ENCODE results near the gene BAG2.

Gene BAG2

DNA sequence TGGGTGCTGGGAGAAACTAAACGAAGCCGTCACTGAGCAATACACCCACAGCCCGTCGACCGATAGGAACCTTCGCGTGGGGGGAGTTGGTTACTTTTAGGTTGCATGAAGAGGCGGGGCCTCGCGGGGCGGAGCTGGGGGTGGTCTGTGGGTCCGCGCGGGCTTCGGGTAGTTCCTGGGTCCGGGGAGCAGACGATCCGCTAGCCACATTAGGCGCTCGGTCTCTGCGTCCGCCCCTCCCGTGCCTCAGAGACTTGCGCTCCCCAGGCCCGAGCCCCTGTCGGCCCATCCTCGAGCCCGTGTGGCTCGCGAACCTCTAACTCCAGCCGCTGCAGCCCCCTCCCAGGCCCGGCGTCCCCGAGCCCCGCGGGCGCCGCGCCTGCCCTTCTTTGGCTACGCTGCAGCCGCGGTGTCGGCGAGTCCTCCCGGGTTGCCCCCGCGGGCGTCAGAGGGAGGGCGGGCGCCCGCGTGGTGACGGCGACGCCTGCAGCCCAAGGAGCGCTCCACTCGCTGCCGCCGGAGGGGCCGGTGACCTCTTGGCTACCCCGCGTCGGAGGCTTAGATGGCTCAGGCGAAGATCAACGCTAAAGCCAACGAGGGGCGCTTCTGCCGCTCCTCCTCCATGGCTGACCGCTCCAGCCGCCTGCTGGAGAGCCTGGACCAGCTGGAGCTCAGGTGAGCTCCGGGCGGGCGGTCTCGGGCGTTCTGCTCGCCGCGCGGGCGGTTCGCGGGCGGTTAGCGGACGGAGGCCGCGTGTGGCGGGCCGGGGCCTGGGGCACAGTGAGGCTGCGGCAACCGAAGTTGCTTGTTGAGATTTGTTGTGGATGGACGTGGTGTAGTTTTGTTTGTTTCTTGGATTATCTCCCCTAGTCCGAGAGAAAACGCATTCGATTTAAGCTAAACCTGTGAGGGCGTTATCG lies at the start of gene BAG2:
Gene BAG2 (plus strand): TSS at position 191 of the 920 bp plus-strand sequence. CDS start 372 bp downstream, at position 563.
- FAIRE-seq: no peak

DNA sequence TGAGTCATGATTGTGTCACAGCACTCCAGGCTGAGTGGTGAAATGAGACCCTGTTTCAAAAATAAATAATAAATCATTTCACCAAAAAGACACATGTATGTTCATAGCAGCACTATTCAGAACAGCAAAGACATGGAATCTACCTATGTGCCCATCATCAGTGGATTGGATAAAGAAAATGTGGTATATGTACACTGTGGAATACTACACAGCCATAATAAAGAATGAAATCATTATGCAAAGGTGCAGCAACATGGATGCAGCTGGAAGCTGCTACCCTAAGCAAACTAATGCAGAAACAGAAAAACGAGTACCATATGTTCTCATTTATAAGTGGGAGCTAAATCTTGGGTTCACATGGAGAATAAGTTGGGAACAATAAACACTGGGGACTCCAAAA lies 49.0 kb upstream of the BAG2 start:
- FAIRE-seq: no peak

DNA sequence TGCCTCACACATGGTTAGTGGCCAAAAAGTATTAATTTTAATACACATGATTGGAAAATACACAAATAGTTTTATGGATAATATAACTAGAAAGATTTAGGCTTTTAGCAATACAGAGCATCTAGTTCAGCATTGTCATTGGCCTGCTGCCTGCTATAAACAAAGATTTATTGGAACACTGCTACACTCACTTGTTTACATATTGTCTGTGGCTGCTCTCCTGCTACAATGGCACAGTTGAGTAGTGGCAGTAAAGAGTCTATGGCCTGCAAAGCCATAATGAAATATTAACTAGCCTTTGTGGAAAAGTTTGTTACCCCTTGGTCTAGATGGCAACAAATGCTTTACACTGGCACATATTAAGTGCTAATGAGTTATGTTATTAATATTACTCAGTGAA lies 44.4 kb upstream of the BAG2 start:
- FAIRE-seq: no peak

DNA sequence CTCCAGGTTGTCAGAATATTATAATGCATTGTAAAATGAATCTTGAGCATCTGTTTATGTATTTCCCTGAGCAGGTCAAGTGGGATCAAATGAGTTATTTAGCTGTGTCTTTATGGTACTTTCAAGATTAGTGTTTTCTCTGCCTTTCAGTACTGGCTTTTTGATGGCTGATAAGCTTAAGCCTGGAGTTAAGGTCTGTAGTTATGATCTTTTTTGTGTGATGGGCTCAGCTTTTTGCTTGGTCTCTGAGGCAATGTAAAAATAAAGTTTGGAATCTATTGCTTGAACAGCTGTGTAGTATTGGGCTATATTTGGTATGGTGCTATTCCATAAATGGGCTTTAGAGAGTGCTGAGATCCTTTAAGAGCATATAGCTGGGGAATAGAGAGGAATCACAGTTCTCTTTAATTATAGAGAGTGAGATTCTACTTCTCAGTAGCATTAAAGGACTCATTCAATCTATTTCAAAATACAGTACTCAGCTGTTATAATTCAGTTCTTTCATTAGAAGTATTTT lies 41.4 kb upstream of the BAG2 start:
- FAIRE-seq: no peak

- no peak for FAIRE-seq
These were observed 37.2 kb upstream of the BAG2 start for GRCh38 chr6:57134954-57135353.

DNA sequence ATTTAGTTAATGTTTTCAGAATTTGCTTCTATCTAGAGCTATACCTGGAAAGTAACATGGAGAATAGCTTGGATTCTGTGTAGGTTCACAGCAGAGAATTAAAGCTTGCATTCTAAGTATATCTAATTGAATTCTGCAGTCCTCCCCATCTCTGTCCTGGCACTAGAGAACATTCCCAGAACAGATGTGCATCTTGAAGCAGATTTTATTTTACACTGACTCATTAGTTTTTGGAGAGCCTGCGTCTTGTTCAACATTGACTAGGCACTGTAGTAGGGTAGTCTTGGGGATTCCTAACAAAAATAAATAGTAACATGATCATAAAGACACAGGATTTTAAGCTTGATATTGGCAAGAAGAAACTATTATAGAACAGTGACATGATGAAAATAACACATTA lies 36.2 kb upstream of the BAG2 start:
- no peak for FAIRE-seq

GRCh38 chr6:57137350-57137749 lies 34.8 kb upstream of the BAG2 start:
- no peak for FAIRE-seq

DNA sequence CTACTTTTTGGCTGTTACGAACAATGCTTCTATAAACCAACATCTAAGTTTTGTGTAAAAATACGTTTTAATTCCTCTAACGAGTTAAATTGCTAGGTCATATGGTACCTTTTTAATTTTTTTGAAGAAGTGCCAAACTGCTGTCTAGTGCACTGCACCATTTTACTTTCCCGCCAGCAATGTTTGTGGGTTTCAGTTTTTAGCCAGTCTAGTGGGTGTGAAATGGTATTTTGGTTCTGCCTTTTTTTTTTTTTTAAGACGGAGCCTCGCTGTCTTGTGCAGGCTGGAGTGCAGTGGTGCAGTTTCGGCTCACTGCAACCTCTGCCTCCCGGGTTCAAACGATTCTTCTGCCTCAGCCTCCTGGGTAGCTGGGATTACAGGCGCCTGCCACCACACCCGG lies 34.1 kb upstream of the BAG2 start:
- FAIRE-seq: no peak

DNA sequence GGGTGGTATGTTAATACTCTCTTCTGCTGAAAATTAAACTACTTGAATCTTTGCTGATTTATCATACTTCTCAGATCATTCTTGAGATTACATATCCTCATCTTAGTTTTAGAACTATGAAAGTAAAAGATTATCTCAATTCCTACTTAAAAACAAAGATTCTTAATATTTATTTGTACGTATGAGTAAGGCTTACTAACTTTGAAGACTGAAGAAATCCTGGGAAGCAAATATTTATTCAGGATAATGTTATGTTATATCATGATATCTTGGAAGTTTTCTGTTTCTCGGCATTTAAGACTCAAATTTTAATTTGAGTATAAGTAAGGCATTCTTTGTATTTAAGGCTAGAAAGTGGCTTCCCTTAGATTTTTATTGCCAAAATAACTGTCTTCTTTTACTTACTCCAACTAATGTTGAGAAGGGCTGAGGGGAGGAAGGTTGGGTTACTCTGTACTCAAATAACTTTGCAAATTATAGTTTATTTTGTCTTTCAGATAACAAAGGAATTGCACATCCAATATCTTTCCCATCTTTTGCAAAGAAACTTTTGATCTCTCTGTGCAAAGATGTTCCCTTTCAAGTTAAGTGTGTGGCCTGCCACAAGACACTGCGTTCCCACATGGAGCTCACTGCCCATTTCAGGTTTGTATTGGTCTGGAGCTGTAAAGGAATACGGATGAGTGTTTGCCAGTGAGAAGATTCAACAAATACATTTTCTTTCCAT lies 30.5 kb upstream of the BAG2 start:
- FAIRE-seq: peak; percentile 53

- FAIRE-seq: peak; percentile 12
These were observed 30.0 kb upstream of the BAG2 start for GRCh38 chr6:57142178-57142525.

GRCh38 chr6:57143690-57144089 lies 28.4 kb upstream of the BAG2 start:
- FAIRE-seq: no peak

DNA sequence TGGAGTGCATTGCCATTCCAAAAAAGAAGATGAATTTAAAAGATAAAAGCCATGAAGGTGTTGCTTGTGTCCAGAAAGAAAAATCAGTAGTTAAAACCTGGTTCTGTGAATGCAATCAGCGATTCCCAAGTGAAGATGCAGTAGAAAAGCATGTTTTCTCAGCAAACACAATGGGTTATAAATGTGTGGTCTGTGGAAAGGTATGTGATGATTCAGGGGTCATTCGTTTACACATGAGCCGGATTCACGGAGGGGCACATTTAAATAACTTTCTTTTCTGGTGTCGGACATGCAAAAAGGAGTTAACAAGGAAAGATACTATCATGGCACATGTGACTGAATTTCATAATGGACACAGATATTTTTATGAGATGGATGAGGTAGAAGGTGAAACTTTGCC lies 24.7 kb upstream of the BAG2 start:
- no peak for FAIRE-seq

- no peak for FAIRE-seq
These were observed 23.9 kb upstream of the BAG2 start for GRCh38 chr6:57147955-57148858.

DNA sequence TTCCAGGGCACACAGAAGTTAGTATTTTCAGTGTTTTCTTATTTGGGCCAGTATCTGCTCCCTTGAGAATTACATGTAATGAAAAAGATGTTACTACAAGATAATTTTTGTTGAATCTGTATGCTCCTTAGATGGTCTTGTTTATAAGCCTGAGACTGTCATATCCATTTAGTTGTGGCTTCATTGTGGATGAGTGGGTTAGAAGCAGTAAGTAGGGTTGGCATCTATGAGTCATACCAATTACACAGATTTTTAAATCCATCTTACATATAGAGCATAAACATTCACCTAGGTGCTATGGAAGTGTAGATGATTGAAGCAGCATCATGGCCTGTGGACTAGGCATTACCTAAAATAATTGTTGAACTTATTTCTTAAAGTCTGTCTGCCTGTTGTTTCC lies 13.5 kb upstream of the BAG2 start:
- FAIRE-seq: no peak

GRCh38 chr6:57159127-57159526 lies 13.0 kb upstream of the BAG2 start:
- FAIRE-seq: no peak

- no peak for FAIRE-seq
These were observed 10.1 kb upstream of the BAG2 start for GRCh38 chr6:57162028-57162427.

DNA sequence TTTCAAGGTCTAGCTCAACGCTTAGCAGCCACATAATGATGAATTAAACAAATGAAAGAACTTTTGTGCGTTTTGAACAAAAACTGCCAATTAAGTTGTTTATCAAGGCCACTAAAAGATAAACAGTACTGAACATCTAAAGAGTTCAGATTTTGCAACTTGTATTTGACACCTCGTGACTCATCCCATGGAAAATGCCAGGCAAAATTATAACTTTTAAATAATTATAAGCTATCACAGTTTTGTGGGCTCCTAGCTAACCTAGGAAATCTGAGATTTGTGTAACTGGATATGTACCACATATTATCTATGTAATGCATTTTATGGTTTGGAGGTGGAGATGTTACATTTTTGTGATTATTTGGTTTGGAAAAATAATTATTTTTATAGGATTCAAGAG lies 9.6 kb upstream of the BAG2 start:
- FAIRE-seq: no peak

- FAIRE-seq: no peak
These were observed 8.2 kb upstream of the BAG2 start for GRCh38 chr6:57163956-57164355.

GRCh38 chr6:57165080-57165479 lies 7.0 kb upstream of the BAG2 start:
- FAIRE-seq: no peak

DNA sequence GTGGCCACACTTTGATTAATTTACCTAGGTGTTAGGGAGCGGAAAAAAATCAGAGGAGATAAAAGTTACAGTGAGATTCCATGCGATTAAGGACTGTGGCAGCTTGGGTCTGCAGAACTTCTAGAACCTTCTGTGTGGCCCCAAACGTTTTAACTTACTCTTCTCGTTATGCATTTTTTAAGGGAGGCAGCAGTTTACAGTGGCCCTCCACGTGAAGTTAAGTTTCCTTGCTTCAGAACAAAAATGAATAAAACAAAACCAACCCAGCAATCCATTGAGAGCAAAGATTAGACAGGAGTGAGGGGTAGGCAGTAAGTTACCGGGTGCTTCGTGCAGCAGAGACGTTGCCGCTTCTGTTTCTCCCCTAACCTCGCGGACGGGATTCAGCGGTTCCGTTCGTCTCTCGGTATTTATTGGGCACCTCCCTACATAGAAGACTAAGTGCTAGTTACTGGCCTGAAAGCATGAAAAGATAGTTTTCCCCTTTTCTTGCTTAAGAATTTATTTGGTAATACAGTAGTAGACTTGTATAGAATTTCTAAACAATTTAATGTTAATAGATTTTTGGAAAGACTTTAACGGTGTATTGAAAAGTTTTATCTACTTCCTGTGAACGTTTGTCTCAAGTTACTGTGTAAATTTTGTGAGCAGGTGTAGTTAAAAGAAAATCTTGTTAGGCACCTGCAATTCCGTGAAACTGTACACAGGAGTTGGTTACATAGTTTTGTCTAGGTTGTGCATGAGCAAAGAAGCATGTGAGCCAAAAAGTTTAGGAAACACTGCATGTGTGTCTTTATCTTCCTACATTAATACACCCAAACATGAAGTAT lies 1.1 kb downstream of the BAG2 start:
- no peak for FAIRE-seq

DNA sequence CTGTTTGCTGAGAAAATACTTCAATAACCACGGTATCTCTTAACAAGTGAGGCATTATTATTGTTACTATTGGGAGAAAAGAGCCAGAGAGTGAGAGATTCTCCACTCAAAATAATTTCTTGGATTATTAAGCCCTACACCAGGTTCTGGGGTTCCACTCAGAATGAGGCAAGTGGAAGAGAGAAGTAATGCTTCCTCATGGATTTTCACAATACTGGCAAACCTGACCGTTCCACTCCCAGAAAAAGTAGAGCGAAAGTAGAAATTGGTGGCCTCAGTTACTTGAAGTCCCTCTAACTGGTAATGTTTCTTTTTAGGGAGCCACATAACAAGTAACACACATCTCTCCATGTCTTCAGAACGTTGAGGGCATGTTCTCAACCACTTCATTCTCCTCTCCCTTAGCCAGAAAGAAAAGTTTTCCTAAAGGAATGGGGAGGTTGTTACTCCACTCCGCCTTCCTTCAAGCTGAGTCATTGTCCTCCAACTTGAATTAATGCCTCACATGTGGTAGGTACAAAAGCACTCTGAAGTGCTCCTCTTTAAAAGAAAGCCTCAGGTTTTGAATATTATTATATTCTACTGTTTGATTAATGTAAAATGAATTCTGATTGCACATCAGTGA lies 1.9 kb downstream of the BAG2 start:
- FAIRE-seq: peak; percentile 8

Data from endometrium (tissue), 2 donors.